IMR-90 (cell line): ENCODE measurements around the gene PDGFA. TPM values are rescaled to one million over a fixed set of nuclear protein-coding genes. Genes with fewer than 3 reads are reported as not detected.

Experiments used
- ATAC-seq: fragments of 200-7000 bp; cut with Tn5 transposase; 2 replicates; pipeline ENCODE4 v1.9.1; 2020; ENCODE audit warnings: low read depth, mild to moderate bottlenecking, moderate library complexity
- BruUV-seq: library from RNA; stranded (reverse); fragments of 400-500 nt; replicated peaks from 2 replicates; lab custom pipeline; 2021; lab: Mats Ljungman, UMichigan
- CTCF ChIA-PET: fragments of 300-600 bp; formaldehyde crosslinking; extraction: SDS; loops from one replicate; lab custom pipeline; 2021; ENCODE audit warnings: antibody characterized with exemption; lab: Yijun Ruan, JAX
- POLR2A ChIA-PET: fragments of 300-600 bp; sonication (Branson Sonifier 250); formaldehyde crosslinking; loops from one replicate; lab custom pipeline; 2022; ENCODE audit warnings: antibody characterized with exemption; ENCODE audit not compliant: unreplicated experiment; lab: Charles Lee
- DNase-seq: peaks from one replicate; pipeline ENCODE4 v3.0.0; 2013
- H2AFZ ChIP-seq: replicated peaks from 2 replicates; pipeline ENCODE3; 2013; ENCODE audit warnings: low read length, mild to moderate bottlenecking; ENCODE audit not compliant: poor library complexity
- H2AK5ac ChIP-seq: 2 replicates; pipeline ENCODE4 v1.6.1; 2013; ENCODE audit warnings: low read depth, low read length, inconsistent platforms
- H2AK9ac ChIP-seq: replicated peaks from 2 replicates; pipeline ENCODE3; 2013; ENCODE audit warnings: mild to moderate bottlenecking, low read depth, low read length, moderate library complexity; ENCODE audit not compliant: poor library complexity
- H2BK120ac ChIP-seq: 2 replicates; pipeline ENCODE4 v1.6.1; 2013; ENCODE audit warnings: low read depth, low read length, inconsistent platforms
- H2BK15ac ChIP-seq: 3 replicates; pipeline ENCODE4 v1.6.1; 2013; ENCODE audit warnings: low read depth, low read length, inconsistent platforms
- H2BK20ac ChIP-seq: 2 replicates; pipeline ENCODE4 v1.6.1; 2013; ENCODE audit warnings: low read depth, mild to moderate bottlenecking, inconsistent platforms, low read length, moderate library complexity
- H2BK5ac ChIP-seq: 2 replicates; pipeline ENCODE4 v1.6.1; 2013; ENCODE audit warnings: mild to moderate bottlenecking, low read depth, low read length, inconsistent platforms; ENCODE audit not compliant: poor library complexity, severe bottlenecking
- H3K14ac ChIP-seq: replicated peaks from 2 replicates; pipeline ENCODE4 v1.6.1; 2013; ENCODE audit warnings: low read depth, low read length, inconsistent platforms
- H3K18ac ChIP-seq: 2 replicates; pipeline ENCODE4 v1.6.1; 2013; ENCODE audit warnings: low read depth, low read length, control low read depth
- H3K23ac ChIP-seq: 2 replicates; pipeline ENCODE4 v1.6.1; 2013; ENCODE audit warnings: low read depth, low read length, inconsistent platforms
- H3K27ac ChIP-seq: 2 replicates; pipeline ENCODE4 v1.5.1; 2013; ENCODE audit warnings: mild to moderate bottlenecking, control low read depth, low read length; ENCODE audit not compliant: insufficient read depth
- H3K27me3 ChIP-seq: 2 replicates; pipeline ENCODE4 v1.6.1; 2013; ENCODE audit warnings: low read length; ENCODE audit not compliant: control insufficient read depth, insufficient read depth
- H3K36me3 ChIP-seq: 2 replicates; pipeline ENCODE4 v1.6.1; 2013; ENCODE audit warnings: low read length, mixed read lengths; ENCODE audit not compliant: control insufficient read depth, insufficient read depth
- H3K4ac ChIP-seq: 2 replicates; pipeline ENCODE4 v1.6.1; 2013; ENCODE audit warnings: low read depth, low read length, inconsistent platforms
- H3K4me1 ChIP-seq: 2 replicates; pipeline ENCODE4 v1.6.1; 2013; ENCODE audit warnings: low read length, mixed read lengths; ENCODE audit not compliant: control insufficient read depth, insufficient read depth
- H3K4me2 ChIP-seq: 2 replicates; pipeline ENCODE4 v1.6.1; 2013; ENCODE audit warnings: low read depth, mild to moderate bottlenecking, control low read depth, low read length, moderate library complexity
- H3K4me3 ChIP-seq: 2 replicates; pipeline ENCODE4 v1.5.1; 2013; ENCODE audit warnings: low read depth, mild to moderate bottlenecking, control low read depth, low read length, moderate library complexity; ENCODE audit not compliant: insufficient read depth
- H3K56ac ChIP-seq: 2 replicates; pipeline ENCODE4 v1.6.1; 2013; ENCODE audit warnings: low read length, inconsistent platforms; ENCODE audit not compliant: insufficient read depth; ENCODE audit errors: extremely low read depth
- H3K79me1 ChIP-seq, 2 experiments: 2 replicates each; pipeline ENCODE4 v1.6.1; 2013; ENCODE audit warnings: low read length in 2 of 2, inconsistent platforms in 1 of 2, low read depth in 1 of 2
- H3K9ac ChIP-seq: 2 replicates; pipeline ENCODE4 v1.6.1; 2013; ENCODE audit warnings: low read depth, low read length, control low read depth
- H3K9me1 ChIP-seq: 2 replicates; pipeline ENCODE4 v1.6.1; 2013; ENCODE audit warnings: low read length, inconsistent platforms; ENCODE audit not compliant: insufficient read depth
- H3K9me3 ChIP-seq: 2 replicates; pipeline ENCODE4 v1.6.1; 2013; ENCODE audit warnings: low read length; ENCODE audit not compliant: control insufficient read depth, insufficient read depth
- H4K20me1 ChIP-seq: 2 replicates; pipeline ENCODE4 v1.6.1; 2013; ENCODE audit warnings: low read length, inconsistent platforms; ENCODE audit not compliant: insufficient read depth
- H4K5ac ChIP-seq: 2 replicates; pipeline ENCODE4 v1.6.1; 2013; ENCODE audit warnings: mild to moderate bottlenecking, low read depth, low read length, control low read depth
- H4K8ac ChIP-seq, 2 experiments: 2 replicates each; pipeline ENCODE4 v1.6.1; 2013; ENCODE audit warnings: low read depth in 2 of 2, low read length in 2 of 2, control low read depth in 1 of 2, inconsistent platforms in 1 of 2
- H4K91ac ChIP-seq: 2 replicates; pipeline ENCODE4 v1.6.1; 2013; ENCODE audit warnings: low read depth, low read length, inconsistent platforms; ENCODE audit not compliant: insufficient read depth
- BHLHE40 ChIP-seq: fragments of 150-350 bp; IDR thresholded peaks from 2 replicates; pipeline ENCODE4 v1.6.1; 2016; ENCODE audit warnings: mild to moderate bottlenecking, low read depth, low read length
- CEBPB ChIP-seq: IDR thresholded peaks from 2 replicates; pipeline ENCODE4 v1.6.1; 2012; ENCODE audit warnings: low read depth, low read length, improper control_type of control experiment
- CHD1 ChIP-seq: IDR thresholded peaks from 2 replicates; pipeline ENCODE4 v1.6.1; 2012; ENCODE audit warnings: low read depth, low read length, improper control_type of control experiment
- CTCF ChIP-seq: conservative IDR thresholded peaks from 2 replicates; pipeline ENCODE4 v1.5.1; 2012; ENCODE audit warnings: mild to moderate bottlenecking, low read depth, low read length, improper control_type of control experiment
- ELK1 ChIP-seq: fragments of 150-350 bp; IDR thresholded peaks from 2 replicates; pipeline ENCODE4 v1.6.1; 2016; ENCODE audit warnings: low read depth, mild to moderate bottlenecking, low read length, moderate library complexity, borderline replicate concordance
- FOS ChIP-seq: fragments of 150-350 bp; IDR thresholded peaks from 2 replicates; pipeline ENCODE4 v1.6.1; 2016; ENCODE audit warnings: low read depth, low read length
- MAFK ChIP-seq: IDR thresholded peaks from 2 replicates; pipeline ENCODE4 v1.6.1; 2012; ENCODE audit warnings: low read depth, low read length, improper control_type of control experiment
- MAZ ChIP-seq: IDR thresholded peaks from 2 replicates; pipeline ENCODE4 v1.6.1; 2012; ENCODE audit warnings: low read depth, mild to moderate bottlenecking, low read length, improper control_type of control experiment, moderate library complexity, borderline replicate concordance
- MXI1 ChIP-seq: IDR thresholded peaks from 2 replicates; pipeline ENCODE4 v1.6.1; 2012; ENCODE audit warnings: low read depth, mild to moderate bottlenecking, low read length, moderate library complexity, borderline replicate concordance
- NFE2L2 ChIP-seq: fragments of 150-350 bp; IDR thresholded peaks from 2 replicates; pipeline ENCODE4 v1.6.1; 2016; ENCODE audit warnings: low read depth, mild to moderate bottlenecking, low read length
- POLR2A ChIP-seq: IDR thresholded peaks from 2 replicates; pipeline ENCODE4 v1.6.1; 2012; ENCODE audit warnings: mild to moderate bottlenecking, low read depth, low read length
- RAD21 ChIP-seq: IDR thresholded peaks from 2 replicates; pipeline ENCODE4 v1.6.1; 2012; ENCODE audit warnings: low read length, improper control_type of control experiment
- RCOR1 ChIP-seq: IDR thresholded peaks from 2 replicates; pipeline ENCODE4 v1.6.1; 2012; ENCODE audit warnings: mild to moderate bottlenecking, low read length, improper control_type of control experiment; ENCODE audit not compliant: insufficient replicate concordance
- RFX5 ChIP-seq: IDR thresholded peaks from 2 replicates; pipeline ENCODE4 v1.8.0; 2012; ENCODE audit warnings: low read depth, mild to moderate bottlenecking, low read length, moderate library complexity
- SMC3 ChIP-seq: fragments of 150-350 bp; IDR thresholded peaks from 2 replicates; pipeline ENCODE4 v1.6.1; 2016; ENCODE audit warnings: low read depth, mild to moderate bottlenecking, antibody characterized with exemption, low read length, moderate library complexity
- USF2 ChIP-seq: fragments of 150-350 bp; IDR thresholded peaks from 2 replicates; pipeline ENCODE4 v1.6.1; 2017; ENCODE audit warnings: mild to moderate bottlenecking, antibody characterized with exemption, low read length, low read depth
- WGBS, 2 experiments: methylation state at CpG; one replicate each; pipeline versions ENCODE4 v1.1.5 to v1.1.7; 2013; ENCODE audit warnings: missing lambda C conversion rate in 2 of 2; ENCODE audit not compliant: insufficient read length in 1 of 2; ENCODE audit errors: extremely low coverage in 2 of 2; 5-methylcytosine and 5-hydroxymethylcytosine counted together
- dilution Hi-C: fragments of 300-500 bp; cut with HindIII; formaldehyde crosslinking; loops from one replicate; pipeline ENCODE4 v1.14.3; 2018; ENCODE audit warnings: low sequenced_read_pairs; ENCODE audit not compliant: unreplicated experiment
- in situ Hi-C: fragments of 300-500 bp; cut with MboI; formaldehyde crosslinking; loops from 3 replicates; pipeline ENCODE4 v1.14.3; 2019; ENCODE audit warnings: low sequenced_read_pairs, inconsistent platforms, mixed read lengths
- intact Hi-C: fragments of 100-400 bp; cut with micrococcal nuclease; formaldehyde crosslinking; loops from 2 replicates; pipeline ENCODE4 v1.10.0; 2022
- polyA plus RNA-seq, 3 experiments: library from polyadenylated mRNA; depleted of rRNA; stranded (reverse); fragments of >200 nt; gene quantifications; 2 replicates each; pipeline ENCODE4 v1.2.3, GENCODE V29; 2012; ENCODE audit warnings: low replicate concordance in 1 of 3
- total RNA-seq: library from RNA; depleted of rRNA; stranded (reverse); fragments of >200 nt; gene quantifications from 2 replicates; pipeline ENCODE4 v1.2.3, GENCODE V29; 2012

PDGFA gene
- total and polyA plus RNA-seq, 2 of the 4 experiments (the other 2 are of a cell fraction), result 3.3 to 3.8 TPM

- Histone ChIP-seq H4K20me1 (no peaks in the 10 kb centered on the region), H3K9me1 (0 out of 2 replicates have a peak, but pooled peaks cover 3% of the 10 kb centered on the region), H2AFZ (no peak overlapping the region), H3K36me3 (no peaks in the 10 kb centered on the region), H3K9ac (no peak overlapping the region), H3K27ac (no peak overlapping the region), H4K91ac (no peak overlapping the region), H3K14ac (no peak overlapping the region), H3K27me3 (no peaks in the 10 kb centered on the region; the same call in 1 of the 2 replicates), H2BK15ac (no peak overlapping the region), H3K56ac (no peak overlapping the region), H2BK5ac (no peak overlapping the region), H2AK9ac (no peak overlapping the region), H4K8ac (no peak overlapping the region), H2BK120ac (no peak overlapping the region), H3K9me3 (peaks cover 3% of the 10 kb centered on the region), H3K18ac (no peak overlapping the region), H2AK5ac (no peak overlapping the region), H3K79me1 (no peaks in the 10 kb centered on the region), H2BK20ac (no peak overlapping the region), H3K4me2 (no peak overlapping the region), H3K4ac (no peak overlapping the region), H4K5ac (no peak overlapping the region), H3K4me3 (no peak overlapping the region), H3K23ac (no peak overlapping the region), H3K4me1 (no peaks in the 10 kb centered on the region)
- dilution Hi-C loops (no loop called here), in situ Hi-C loops (no loop called here), intact Hi-C loops (no loop called here)
- WGBS, 2 experiments, result 79% methylated on average over 21 of the region's 21 CpGs; no CpG with 5 or more reads in 1 of the 2 experiments
- TF ChIP-seq ELK1 (no peak), MAZ (no peak), MXI1 (no peak), RCOR1 (no peak), NFE2L2 (no peak), CEBPB (no peak), POLR2A (no peak), RAD21 (no peak), MAFK (no peak), BHLHE40 (no peak), USF2 (no peak), SMC3 (no peak), CTCF (no peak), RFX5 (no peak), CHD1 (no peak), FOS (no peak)
- ChIA-PET POLR2A (no interaction called here), CTCF (no interaction called here)
- DNase-seq (no peak), ATAC-seq (no peak)
- no TSS peak for BruUV-seq
These were observed 41.5 kb upstream of the PDGFA start for GRCh38 chr7:560966-561630.
